Measurements from ENCODE around the gene PROX2. TPM values are rescaled to one million over a fixed set of nuclear protein-coding genes. Genes with fewer than 3 reads are reported as not detected.

Gene PROX2
- total RNA-seq, 2 donors from 2014 or later, result not detected

GRCh38 chr14:74858022-74858421 lies 17.9 kb downstream of the PROX2 start:
- no peak for DNase-seq
- intact Hi-C loops (cut with DNase I), result no loop called here
- ATAC-seq, result no peak

GRCh38 chr14:74856366-74856765 lies 19.6 kb downstream of the PROX2 start:
- ATAC-seq (no peak), DNase-seq (no peak)
- intact Hi-C loops (cut with DNase I), result no loop called here

GRCh38 chr14:74855945-74856344 lies 20.0 kb downstream of the PROX2 start:
- intact Hi-C loops (cut with DNase I), result no loop called here
- ATAC-seq, result no peak
- DNase-seq, result no peak

- no peak for ATAC-seq
- intact Hi-C loops (cut with DNase I), result no loop called here
- DNase-seq, result no peak
These were observed 20.9 kb downstream of the PROX2 start for GRCh38 chr14:74855021-74855420.

- ATAC-seq (no peak), DNase-seq (no peak)
- intact Hi-C loops (cut with DNase I), result no loop called here
These were observed 22.4 kb downstream of the PROX2 start for GRCh38 chr14:74853581-74853980.

- intact Hi-C loops (cut with DNase I), result no loop called here
- ATAC-seq (peak in 1 of 2 donors; percentile 12), DNase-seq (no peak)
These were observed 22.9 kb downstream of the PROX2 start for GRCh38 chr14:74852922-74853530.

- intact Hi-C loops (cut with DNase I), result no loop called here
- DNase-seq, result no peak
- no peak for ATAC-seq
These were observed 27.2 kb downstream of the PROX2 start for GRCh38 chr14:74848768-74849167.

GRCh38 chr14:74846968-74847665 lies 28.8 kb downstream of the PROX2 start:
- intact Hi-C loops (cut with DNase I), result no loop called here
- ATAC-seq, result no peak
- no peak for DNase-seq

GRCh38 chr14:74846168-74846567 lies 29.8 kb downstream of the PROX2 start:
- peak; percentile 13 to 58 for ATAC-seq
- no peak for DNase-seq
- intact Hi-C loops (cut with DNase I), result no loop called here

- DNase-seq (no peak), ATAC-seq (peak; percentile 67 to 77)
- intact Hi-C loops (cut with DNase I), result no loop called here
These were observed 32.3 kb downstream of the PROX2 start for GRCh38 chr14:74843653-74844052.

- DNase-seq, result no peak
- intact Hi-C loops (cut with DNase I), result no loop called here
- ATAC-seq, result no peak
These were observed 34.4 kb downstream of the PROX2 start for GRCh38 chr14:74841230-74842207.

- DNase-seq, result no peak
- intact Hi-C loops (cut with DNase I), result no loop called here
- ATAC-seq, result no peak
These were observed 35.3 kb downstream of the PROX2 start for GRCh38 chr14:74840603-74841030.

GRCh38 chr14:74838166-74838565 lies 37.8 kb downstream of the PROX2 start:
- DNase-seq (no peak), ATAC-seq (no peak)
- intact Hi-C loops (cut with DNase I), result no loop called here

GRCh38 chr14:74836251-74836960 lies 39.5 kb downstream of the PROX2 start:
- no peak for DNase-seq
- no peak for ATAC-seq
- intact Hi-C loops (cut with DNase I), result no loop called here

- no peak for ATAC-seq
- no peak for DNase-seq
- intact Hi-C loops (cut with DNase I), result no loop called here
These were observed 40.2 kb downstream of the PROX2 start for GRCh38 chr14:74835645-74836250.

- DNase-seq (no peak), ATAC-seq (no peak)
- intact Hi-C loops (cut with DNase I), result no loop called here
These were observed 41.1 kb downstream of the PROX2 start for GRCh38 chr14:74834692-74835392.

GRCh38 chr14:74832849-74833248 lies 43.1 kb downstream of the PROX2 start:
- ATAC-seq (no peak), DNase-seq (no peak)
- intact Hi-C loops (cut with DNase I), result no loop called here

GRCh38 chr14:74829251-74829650 lies 46.7 kb downstream of the PROX2 start:
- intact Hi-C loops (cut with DNase I), result no loop called here
- DNase-seq (no peak), ATAC-seq (no peak)
